HG02870 (cell line): ENCODE results near the gene ZNF423.
"Not testable (repeated sequence)": the region's sequence is repeated elsewhere in the genome, so short reads cannot be mapped to it uniquely, and the experiment has no call there.

ENCODE experiments used
- ATAC-seq: cut with Tn5 transposase; IDR thresholded peaks from one replicate; pipeline ENCODE4 v1.9.1; 2021; ENCODE audit warnings: mild to moderate bottlenecking, moderate library complexity; ENCODE audit not compliant: unreplicated experiment

Gene ZNF423

GRCh38 chr16:49871824-49872223, 15.9 kb upstream of the ZNF423 start:
- ATAC-seq = not testable (repeated sequence)

- no peak for ATAC-seq
These were observed 13.8 kb upstream of the ZNF423 start for GRCh38 chr16:49869731-49870130.

- ATAC-seq = no peak
These were observed 12.1 kb upstream of the ZNF423 start for GRCh38 chr16:49867796-49868668.

- no peak for ATAC-seq
These were observed 11.3 kb upstream of the ZNF423 start for GRCh38 chr16:49867234-49867633.

- no peak for ATAC-seq
These were observed 10.7 kb upstream of the ZNF423 start for GRCh38 chr16:49866595-49867071.

- no peak for ATAC-seq
These were observed 6.8 kb upstream of the ZNF423 start for GRCh38 chr16:49862694-49863093.

GRCh38 chr16:49861299-49861698, 5.4 kb upstream of the ZNF423 start:
- no peak for ATAC-seq

GRCh38 chr16:49860593-49860992, 4.7 kb upstream of the ZNF423 start:
- no peak for ATAC-seq

GRCh38 chr16:49859125-49859811, 3.4 kb upstream of the ZNF423 start:
- ATAC-seq = no peak

- no peak for ATAC-seq
These were observed 2.5 kb upstream of the ZNF423 start for GRCh38 chr16:49858200-49859124.

GRCh38 chr16:49857423-49858181, 1.7 kb upstream of the ZNF423 start:
- no peak for ATAC-seq

- ATAC-seq = no peak
These were observed 889 bp upstream of the ZNF423 start for GRCh38 chr16:49856672-49857330.

GRCh38 chr16:49855280-49855821, 561 bp downstream of the ZNF423 start:
- ATAC-seq = peak; percentile 65

- no peak for ATAC-seq
These were observed 1.1 kb downstream of the ZNF423 start for GRCh38 chr16:49854796-49855203.

- no peak for ATAC-seq
These were observed 1.6 kb downstream of the ZNF423 start for GRCh38 chr16:49854188-49854795.

- ATAC-seq = no peak
These were observed 3.6 kb downstream of the ZNF423 start for GRCh38 chr16:49852279-49852678.

GRCh38 chr16:49851468-49851787, 4.5 kb downstream of the ZNF423 start:
- ATAC-seq = no peak

GRCh38 chr16:49850558-49851467, 5.1 kb downstream of the ZNF423 start:
- ATAC-seq = no peak
